ENCODE results near the gene ZNF385C. TPM values are rescaled to one million over a fixed set of nuclear protein-coding genes. Genes with fewer than 3 reads are reported as not detected.
A peak's percentile ranks its signal among the peaks of the same experiment; 100 is the strongest.

ZNF385C gene
- total RNA-seq, 2 donors from 2014 or later, result 0.34 to 0.40 TPM

GRCh38 chr17:42094375-42095069 is 3.8 kb downstream of the ZNF385C start:
- intact Hi-C loops (cut with DNase I, micrococcal nuclease), result no loop called here
- DNase-seq (no peak), ATAC-seq (no peak)

- DNase-seq (no peak), ATAC-seq (no peak)
- intact Hi-C loops (cut with DNase I, micrococcal nuclease), result no loop called here
Measured at GRCh38 chr17:42092939-42093338, 5.3 kb downstream of the ZNF385C start.

- intact Hi-C loops (cut with DNase I, micrococcal nuclease), result no loop called here
- no peak for DNase-seq
- no peak for ATAC-seq
Measured at GRCh38 chr17:42090964-42091790, 7.1 kb downstream of the ZNF385C start.

- ATAC-seq (no peak), DNase-seq (no peak)
- intact Hi-C loops (cut with DNase I, micrococcal nuclease), result no loop called here
Measured at GRCh38 chr17:42088736-42089135, 9.5 kb downstream of the ZNF385C start.

- DNase-seq (no peak), ATAC-seq (peak; percentile 59)
- intact Hi-C loops (cut with DNase I, micrococcal nuclease), result no loop called here
Measured at GRCh38 chr17:42087736-42088705, 10.3 kb downstream of the ZNF385C start.

GRCh38 chr17:42087042-42087701 is 11.1 kb downstream of the ZNF385C start:
- ATAC-seq, result no peak
- no peak for DNase-seq
- intact Hi-C loops (cut with DNase I, micrococcal nuclease), result no loop called here

GRCh38 chr17:42081516-42082129 is 16.6 kb downstream of the ZNF385C start:
- intact Hi-C loops (cut with DNase I, micrococcal nuclease), result no loop called here
- ATAC-seq (peak; percentile 58), DNase-seq (no peak)

- no peak for ATAC-seq
- intact Hi-C loops (cut with DNase I, micrococcal nuclease), result no loop called here
- DNase-seq, result no peak
Measured at GRCh38 chr17:42079541-42079940, 18.7 kb downstream of the ZNF385C start.

- intact Hi-C loops (cut with DNase I, micrococcal nuclease), result no loop called here
- DNase-seq (no peak), ATAC-seq (no peak)
Measured at GRCh38 chr17:42078396-42079043, 19.8 kb downstream of the ZNF385C start.

- intact Hi-C loops (cut with DNase I, micrococcal nuclease), result no loop called here
- DNase-seq (no peak), ATAC-seq (no peak)
Measured at GRCh38 chr17:42077755-42078154, 20.5 kb downstream of the ZNF385C start.

GRCh38 chr17:42076797-42077559 is 21.3 kb downstream of the ZNF385C start:
- ATAC-seq (no peak), DNase-seq (no peak)
- intact Hi-C loops (cut with DNase I, micrococcal nuclease), result no loop called here

GRCh38 chr17:42075789-42076188 is 22.5 kb downstream of the ZNF385C start:
- DNase-seq (no peak), ATAC-seq (no peak)
- intact Hi-C loops (cut with DNase I, micrococcal nuclease), result no loop called here

- intact Hi-C loops (cut with DNase I, micrococcal nuclease), result no loop called here
- DNase-seq (peak in 1 of 2 donors; percentile 23), ATAC-seq (peak; percentile 36)
Measured at GRCh38 chr17:42072323-42073187, 25.7 kb downstream of the ZNF385C start.

- no peak for ATAC-seq
- no peak for DNase-seq
- intact Hi-C loops (cut with DNase I, micrococcal nuclease), result no loop called here
Measured at GRCh38 chr17:42071810-42072209, 26.5 kb downstream of the ZNF385C start.

GRCh38 chr17:42068979-42069378 is 29.3 kb downstream of the ZNF385C start:
- DNase-seq, result no peak
- intact Hi-C loops (cut with DNase I, micrococcal nuclease), result no loop called here
- peak; percentile 68 for ATAC-seq

GRCh38 chr17:42067371-42068091 is 30.7 kb downstream of the ZNF385C start:
- ATAC-seq, result peak; percentile 79
- DNase-seq, result peak; percentile 41 to 80
- intact Hi-C loops (cut with DNase I, micrococcal nuclease), result no loop called here

Measured in left colon (tissue), 2 donors.